Activated naive CD4-positive, alpha-beta T cell treated with Interleukin-2 at 50 U/mL for 16 hours (primary cell): ENCODE measurements around the gene CDK11A.
"Not testable (repeated sequence)": the region's sequence is repeated elsewhere in the genome, so short reads cannot be mapped to it uniquely, and the experiment has no call there.

ENCODE experiments used
- DNase-seq: peaks from one replicate; pipeline ENCODE4 v3.0.0-alpha.2; 2020

Gene CDK11A

DNA sequence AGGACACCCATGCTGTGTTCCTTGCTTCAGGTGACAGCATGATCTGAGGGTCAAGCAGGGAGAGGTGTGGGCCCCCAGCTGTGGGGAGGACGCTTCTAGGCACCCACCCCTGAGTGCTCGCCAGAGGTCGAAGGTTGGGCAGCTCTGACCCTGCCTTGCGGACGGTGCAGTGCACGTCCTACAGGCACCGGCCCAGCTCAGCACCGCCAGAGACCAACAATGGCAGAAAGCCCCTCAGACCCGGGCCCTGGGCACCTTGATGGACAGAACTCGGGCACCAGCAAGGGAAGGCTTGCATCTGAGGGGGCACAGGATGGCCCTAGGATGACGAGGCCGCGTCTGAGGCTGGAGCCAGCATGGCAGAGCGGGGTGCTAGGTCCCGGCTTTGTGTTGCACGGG lies 29.4 kb upstream of the CDK11A start:
- no peak for DNase-seq

DNA sequence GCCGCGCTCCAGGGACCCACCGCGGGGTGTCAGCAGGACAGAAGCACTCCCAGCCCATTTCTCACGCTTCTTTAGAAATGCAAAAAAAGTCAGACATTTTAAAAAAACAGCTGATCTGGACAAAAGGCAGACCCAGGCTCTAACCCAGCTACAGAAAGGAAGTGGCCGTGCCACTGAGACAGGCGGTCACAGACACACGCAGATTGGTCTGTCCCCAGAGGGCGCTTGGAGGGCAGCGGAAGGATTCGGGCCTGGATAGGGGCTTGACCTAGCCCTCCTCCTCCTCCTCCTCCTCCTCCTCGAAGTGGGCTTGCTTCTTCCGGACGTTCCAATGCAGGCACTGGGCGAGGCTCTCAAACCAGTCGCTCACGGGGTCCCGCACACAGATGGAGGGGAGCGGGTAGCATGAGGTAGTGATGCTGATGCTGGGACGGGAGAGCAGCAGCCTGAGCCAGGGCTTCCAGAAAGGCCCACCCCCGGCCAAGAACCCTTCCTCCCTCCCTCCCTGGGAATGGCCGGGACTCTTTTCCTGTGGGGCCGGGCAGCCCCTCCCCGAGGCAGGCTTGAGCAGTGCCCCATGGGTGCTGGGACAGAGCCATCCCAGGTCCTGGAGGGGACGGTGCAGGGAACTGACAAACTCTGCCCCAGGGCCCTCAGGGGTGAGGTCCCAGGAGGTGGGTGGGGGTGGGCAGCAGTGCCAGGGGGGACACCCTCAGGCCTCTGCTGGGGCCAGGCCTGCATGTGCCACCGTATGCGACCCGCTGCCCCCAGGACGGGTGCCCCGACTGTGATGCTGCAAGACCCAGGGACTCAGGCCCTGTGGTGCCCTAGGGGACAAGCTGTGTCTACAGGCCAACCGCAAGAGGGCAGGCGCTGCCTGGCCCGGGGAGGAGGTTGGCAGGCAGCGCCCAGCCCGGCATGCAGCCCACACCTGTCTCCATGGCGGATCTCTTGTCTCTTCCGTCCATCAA lies 28.8 kb upstream of the CDK11A start:
- DNase-seq: no peak

DNA sequence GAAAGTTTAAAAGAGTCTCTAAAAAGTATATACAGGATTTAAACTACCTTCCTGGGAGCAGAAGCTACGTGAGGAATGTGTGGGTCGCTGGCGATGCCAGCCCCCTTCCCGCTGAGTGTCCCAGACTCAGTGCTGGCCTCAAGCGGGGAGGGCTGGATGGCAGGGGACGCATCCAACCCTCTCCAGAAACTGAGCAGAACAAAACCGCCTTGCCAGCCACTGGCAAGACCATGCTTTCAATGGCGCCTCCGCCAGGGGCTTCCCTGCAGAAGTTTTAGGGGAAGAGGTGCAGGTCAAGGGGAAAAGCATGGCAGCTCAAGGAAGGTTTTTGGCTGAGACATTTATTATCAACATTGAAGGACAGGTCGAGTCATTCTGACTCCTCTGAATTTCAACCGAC lies 28.0 kb upstream of the CDK11A start:
- DNase-seq: no peak

DNA sequence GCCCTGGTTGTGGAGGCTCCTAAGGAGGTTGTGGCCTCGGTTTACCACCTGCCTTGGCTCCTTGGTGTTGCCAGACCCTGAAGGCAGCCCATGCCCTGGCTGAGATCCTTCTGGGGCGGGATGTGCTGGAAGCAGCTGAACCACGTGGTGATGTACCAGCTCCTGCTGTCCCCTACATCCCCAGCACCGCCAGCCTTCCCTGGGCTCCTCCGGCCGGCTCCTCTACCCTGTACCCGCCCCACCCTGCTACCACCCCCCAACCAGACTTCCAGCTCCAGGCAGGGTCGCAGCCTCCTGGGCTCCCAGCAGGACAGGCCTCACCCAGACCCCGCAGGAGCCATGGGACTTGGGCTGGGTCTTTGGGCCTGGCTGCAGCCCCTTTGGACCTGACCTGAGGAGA lies 25.8 kb upstream of the CDK11A start:
- DNase-seq: not testable (repeated sequence)

DNA sequence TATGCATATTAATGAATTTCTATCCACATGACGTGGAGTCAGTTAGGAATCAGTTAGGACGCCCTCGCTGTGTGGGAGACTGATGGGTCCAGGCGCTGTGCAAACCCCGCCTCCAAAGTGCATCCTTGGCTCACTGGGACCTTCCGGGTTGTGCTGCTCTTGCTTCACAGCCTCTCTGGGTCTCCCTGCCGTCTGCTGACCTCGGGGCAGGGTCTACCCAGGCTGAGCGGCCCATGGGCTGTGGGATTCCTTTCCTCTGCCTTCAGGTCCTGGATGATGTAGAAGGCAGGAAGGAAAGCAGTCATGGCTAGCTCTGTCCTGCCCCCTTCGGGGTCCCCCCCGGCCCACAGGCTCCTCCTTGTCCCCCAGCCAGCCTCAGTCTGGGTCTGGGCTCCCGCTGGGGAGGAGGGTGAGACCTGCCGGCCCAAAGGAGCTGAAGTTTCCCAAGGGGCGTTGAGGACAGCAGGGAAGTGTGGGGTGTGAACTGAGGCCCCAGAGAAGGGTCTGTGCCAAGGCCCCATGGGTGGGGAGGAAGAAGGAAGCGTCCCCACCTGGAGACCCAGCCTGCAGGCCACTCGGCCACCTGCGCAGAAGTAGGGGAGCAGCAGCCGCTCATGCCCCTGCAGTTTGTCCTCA lies 24.6 kb upstream of the CDK11A start:
- DNase-seq: no peak

DNA sequence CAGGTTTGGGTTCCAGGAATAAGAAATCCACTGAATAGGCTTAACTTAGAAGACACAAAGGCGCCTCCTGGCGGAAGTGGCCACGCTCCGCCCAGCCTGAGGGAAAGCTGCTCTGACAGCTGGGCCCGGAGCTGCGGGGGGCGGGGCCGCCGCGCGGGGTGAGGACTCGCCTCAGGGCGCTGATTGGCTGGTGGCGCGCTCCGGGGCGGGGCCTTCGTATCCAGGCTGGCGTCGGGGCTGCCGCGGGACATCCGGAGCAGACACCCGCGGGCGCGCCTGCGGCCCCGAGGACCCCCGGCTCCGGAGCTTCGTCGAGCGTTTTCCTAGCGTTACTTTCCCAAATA lies 22.4 kb upstream of the CDK11A start:
- not testable (repeated sequence) for DNase-seq

DNA sequence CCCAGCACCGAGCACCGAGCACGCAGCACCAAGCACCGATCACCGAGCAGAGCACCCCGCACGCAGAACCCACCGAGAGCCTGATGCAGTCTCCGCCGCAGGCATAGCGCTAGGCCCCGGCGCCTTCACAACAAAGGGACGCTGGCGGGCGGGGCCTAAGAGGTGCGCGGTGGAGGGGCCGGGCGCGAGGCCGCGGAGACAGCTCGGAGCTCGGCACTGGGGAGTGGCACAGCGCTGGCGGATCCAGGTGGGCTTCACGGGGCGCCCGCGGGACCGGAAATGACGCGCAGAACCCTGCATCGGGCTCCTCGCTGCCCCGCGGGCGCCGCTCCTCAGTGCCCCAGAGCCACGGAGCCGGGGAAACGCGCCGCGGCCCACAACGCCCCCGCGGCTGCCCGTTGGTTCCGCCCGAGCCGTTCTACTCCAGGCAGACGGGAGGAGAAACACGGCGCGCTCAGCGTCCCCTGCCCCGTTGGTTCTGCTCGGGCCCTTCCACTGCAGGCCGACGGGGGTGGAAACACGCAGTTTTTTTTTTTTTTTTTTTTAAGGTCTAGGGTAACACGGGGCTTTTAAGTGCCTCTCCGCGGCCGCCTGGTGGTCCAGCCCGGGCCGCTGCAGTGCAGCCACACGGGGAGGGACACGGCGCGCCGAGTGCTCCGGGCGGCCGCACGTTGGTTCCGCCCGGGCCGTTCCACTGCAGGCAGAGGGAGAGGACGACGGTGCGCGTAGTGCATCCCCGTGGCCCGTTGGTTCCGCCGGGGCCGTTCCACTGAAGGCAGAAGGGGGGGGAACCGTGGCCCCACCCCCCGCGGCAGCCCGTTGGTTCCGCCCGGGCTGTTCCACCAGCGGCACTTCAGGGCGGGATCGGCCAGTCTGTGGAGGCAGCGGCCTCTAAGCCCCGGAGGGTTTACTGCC lies 21.8 kb upstream of the CDK11A start:
- DNase-seq: peak; percentile 97

DNA sequence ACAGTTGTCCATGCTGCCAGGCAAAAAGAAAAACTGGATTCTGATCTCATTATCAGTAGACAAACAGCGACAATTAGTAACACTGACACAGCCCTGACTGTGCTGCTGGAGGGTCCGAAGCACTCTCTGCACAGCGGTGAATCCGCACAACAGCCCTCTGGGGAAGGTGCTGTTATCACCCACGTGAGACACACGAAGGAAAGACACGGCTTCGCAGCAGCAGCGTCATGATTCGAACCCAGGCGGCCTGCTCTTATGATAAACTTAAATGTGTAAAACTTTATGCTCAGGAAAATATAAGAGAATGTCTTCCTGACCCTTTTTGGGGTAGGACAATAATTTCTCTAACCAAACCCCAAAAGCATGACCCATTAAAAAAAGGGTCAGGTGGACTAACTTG lies 18.4 kb upstream of the CDK11A start:
- not testable (repeated sequence) for DNase-seq

DNA sequence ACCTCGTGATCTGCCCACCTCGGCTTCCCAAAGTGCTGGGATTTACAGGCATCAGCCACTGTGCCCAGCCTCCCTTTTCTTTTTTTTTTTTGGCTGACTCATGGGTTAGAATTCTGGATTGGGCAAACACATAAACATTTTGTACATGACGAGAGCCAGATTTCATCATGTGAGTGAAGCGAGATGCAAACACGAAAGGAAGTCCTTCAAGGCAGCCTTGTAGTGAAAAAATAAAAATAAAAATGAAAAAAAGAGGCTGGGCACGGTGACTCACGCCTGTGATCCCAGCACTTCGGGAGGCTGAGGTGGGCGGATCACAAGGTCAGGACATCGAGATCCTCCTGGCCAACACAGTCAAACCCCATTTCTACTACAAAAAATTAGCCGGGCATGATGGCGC lies 16.9 kb upstream of the CDK11A start:
- DNase-seq: not testable (repeated sequence)

DNA sequence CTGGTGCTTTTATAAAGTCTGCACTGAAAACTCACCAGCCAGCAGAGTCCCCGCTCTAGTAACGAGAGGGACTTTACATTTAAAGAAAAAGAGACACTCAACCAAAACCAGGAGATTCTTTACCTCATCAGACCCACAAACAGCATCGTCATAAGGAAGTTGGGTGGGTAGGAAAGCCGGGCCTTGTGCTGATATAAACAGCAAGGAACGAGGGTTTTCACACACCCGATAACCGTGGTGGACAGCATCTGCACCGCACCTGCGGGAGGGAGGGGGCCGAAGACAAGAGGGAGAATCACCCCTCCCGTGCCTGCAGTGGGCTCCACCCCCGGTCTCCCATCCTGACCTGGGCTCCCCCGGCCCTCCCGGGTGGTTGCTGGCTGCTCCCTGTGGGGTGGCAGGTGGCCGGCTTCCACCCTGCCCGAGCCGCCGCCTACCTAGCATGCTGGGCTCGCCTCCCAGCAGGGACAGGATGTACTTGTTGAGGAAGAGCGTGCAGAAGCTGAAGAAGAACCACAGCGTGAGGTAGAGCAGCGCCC lies 14.7 kb upstream of the CDK11A start:
- DNase-seq: not testable (repeated sequence)

DNA sequence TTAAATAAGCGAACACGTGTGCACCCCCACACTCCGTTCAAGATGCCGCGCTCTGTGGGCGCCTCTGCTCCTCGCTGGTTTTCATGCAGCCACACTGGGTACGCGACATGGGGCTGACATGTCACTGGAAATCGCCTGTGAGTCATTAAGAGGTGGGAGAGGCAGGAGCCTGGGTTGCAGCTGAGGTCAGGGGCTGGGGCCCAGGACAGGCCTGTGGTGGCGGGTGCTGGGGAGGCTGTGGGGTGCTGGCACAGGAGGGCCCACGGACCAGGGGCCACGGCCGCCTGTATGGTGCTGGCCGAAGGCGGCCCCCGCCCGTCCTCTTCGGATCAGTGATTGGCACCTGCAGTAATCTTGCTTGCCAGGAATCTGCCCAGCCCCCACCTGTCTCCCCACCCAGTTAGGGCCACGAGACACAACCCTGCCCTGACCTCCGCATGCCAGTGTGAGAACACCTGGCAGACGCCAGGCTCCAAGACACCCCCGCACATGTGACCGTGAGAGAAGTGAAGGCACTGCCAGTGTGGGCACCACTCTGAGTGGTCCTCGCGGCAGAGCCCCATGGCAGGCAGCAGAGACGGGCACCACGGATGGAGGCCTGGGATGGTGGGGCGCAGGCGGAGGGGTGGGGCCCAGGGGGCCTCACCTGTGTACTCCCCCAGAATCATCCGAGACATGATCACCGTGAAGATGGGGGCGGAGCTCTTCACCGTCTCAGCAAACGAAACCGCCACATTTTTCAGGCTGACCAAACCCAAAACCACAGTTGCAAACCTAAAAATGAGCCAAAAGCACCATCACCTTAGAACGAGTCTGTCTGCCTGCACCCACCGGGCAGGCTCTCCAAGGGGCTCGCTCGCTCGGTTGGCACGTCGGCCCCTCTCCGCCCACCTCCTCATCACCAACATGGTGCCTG lies 13.8 kb upstream of the CDK11A start:
- not testable (repeated sequence) for DNase-seq

DNA sequence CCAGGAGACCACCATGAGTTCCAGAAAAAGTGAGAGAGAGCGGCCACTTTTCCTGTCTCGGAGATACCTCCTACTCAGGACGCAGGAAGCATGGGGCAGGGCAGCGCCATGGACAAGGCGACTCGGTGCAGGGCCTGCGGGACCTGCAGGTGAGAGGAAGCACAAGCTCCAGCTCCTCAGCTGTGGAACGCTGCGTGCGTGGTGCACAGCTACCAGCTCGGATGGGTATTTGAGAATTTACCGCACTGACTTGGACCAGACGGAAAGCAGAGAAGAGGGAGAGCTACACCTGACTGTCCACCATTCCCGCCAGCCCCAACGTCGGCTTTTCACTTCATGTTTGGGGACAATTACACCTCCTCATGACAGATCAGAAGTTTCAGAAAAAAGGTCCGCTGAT lies 8.2 kb upstream of the CDK11A start:
- DNase-seq: no peak

DNA sequence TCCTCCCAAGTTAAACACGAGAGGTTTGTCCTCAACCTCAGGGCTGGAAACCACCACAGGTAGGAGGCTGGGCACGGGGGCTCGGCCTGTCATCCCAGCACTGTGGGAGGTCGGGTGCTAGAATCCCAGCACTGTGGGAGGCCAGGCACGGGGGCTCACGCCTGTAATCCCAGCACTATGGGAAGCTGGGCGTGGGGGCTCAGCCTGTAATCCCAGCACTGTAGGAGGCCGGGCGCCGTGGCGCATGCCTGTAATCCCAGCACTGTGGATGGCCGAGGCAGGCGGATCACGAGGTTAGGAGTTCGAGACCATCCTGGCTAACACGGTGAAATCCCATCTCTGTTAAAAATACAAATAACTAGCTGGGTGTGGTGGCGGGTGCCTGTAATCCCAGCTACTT lies 6.7 kb upstream of the CDK11A start:
- DNase-seq: no peak

DNA sequence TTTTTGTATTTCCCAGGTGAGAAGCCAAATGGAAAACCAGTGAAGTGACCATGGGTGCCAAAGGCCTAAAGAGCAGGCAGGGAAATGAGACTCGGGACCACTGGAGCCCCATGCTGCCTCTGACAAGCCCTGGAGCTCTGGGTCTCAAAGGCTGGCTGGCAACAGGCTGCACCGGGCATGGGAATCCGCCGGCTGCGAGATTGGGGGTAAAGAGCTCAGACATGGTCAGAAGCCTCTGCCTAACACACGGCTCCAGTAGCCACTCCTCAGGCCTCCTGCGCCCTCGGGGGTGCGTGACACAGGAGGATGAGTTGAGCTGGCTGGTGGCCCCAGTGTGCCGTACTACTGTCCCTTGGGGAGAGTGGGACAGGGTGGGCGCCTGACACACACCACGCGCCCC lies 6.1 kb upstream of the CDK11A start:
- DNase-seq: not testable (repeated sequence)

DNA sequence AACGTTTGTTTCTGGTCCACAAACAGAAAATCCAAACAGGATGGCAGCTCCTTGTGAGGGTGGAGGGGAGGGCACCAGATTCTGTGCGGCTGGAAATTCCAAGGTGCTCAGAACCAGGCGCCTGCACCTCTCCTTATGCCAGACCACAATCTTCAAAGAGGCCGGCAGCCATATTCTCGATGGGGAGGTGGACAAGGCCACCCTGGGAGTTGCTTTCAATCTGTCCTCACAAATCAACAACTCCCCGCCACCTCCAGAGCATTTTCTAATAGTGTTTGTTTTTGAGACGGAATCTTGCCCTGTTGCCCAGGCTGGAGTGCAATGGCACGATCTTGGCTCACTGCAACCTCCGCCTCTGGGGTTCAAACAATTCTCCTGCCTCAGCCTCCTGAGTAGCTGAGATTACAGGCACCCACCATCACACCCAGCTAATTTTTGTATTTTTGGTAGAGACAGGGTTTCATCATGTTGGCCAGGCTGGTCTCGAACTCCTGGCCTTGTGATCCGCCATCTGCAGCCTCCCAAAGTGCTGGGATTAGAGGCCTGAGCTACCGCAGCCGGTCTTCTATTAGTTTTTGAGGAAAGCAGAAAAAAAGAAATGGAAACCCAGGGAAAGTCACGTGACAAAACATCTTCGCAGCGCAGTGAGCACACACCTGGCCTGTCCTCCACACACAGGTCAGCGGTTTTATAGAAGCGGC lies 5.1 kb upstream of the CDK11A start:
- DNase-seq: not testable (repeated sequence)

DNA sequence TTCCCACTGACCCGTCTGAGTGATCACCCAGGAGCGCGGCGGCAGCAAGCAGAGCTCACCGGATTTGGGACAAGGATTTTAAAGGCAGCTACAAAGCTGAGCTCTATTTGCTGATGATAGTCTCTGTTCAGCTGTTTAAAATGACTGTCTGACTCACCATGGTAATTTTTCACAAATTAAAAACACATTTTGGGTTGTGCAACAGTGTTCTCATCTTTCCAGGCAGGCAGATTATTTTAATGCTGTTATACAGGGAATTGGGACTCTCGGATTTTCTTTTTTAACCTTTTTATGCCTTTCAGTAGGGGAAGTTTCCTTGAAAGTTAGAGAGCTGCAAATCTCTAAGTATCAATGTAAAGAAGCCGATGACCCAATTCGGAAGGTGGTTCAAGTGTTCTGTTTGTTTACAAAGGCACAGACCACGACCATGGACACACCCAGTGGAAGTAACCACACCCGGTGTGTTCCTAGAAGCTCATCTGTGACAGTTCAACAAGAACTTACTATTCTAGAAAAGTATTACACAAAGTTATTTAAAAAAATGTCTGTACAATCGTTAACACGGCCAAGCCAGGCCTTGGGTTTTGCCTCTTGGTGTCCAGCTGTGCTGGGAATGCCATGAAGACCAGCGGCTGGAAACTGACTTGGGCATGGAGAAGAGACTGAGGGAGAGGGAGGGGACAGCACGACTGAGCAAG lies 4.3 kb upstream of the CDK11A start:
- DNase-seq: peak; percentile 24

DNA sequence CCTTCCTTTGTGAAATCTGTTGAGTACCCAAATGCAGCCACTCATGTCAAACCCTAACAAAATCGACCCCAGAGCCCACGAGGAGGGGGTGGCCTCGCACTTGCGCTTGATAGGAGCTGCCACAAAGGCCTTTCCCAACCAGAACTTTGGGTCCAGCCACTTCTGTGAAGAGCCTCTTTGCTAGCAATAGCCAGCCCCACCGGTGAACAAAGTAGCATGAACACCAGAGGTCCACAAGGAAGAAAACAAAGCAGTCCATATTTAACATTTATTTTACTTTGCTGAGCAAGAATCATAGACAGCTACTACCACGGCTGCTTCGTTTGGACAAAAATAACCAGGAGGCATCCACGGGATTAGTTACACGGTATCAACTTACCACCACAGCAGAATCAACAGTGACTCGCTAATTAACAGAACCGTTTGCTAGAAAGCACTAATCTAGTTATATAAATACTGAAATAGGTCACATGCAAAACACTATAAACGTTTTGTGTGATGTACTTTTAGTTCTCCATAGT lies 3.0 kb upstream of the CDK11A start:
- DNase-seq: not testable (repeated sequence)

DNA sequence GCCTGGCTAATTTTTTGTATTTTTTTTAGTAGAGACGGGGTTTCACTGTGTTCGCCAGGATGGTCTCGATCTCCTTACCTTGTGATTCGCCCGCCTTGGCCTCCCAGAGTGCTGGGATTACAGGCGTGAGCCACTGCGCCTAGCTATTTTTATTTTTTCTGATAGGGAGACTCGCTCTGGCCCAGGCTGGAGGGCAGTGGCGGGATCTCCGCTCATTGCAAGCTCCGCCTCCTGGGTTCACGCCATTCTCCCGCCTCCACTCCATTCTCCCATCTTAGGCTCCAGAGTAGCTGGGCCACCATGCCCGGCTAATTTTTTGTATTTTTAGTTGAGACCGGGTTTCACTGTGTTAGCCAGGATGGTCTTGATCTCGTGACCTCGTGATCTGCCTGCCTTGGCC lies 1.9 kb upstream of the CDK11A start:
- DNase-seq: not testable (repeated sequence)

DNA sequence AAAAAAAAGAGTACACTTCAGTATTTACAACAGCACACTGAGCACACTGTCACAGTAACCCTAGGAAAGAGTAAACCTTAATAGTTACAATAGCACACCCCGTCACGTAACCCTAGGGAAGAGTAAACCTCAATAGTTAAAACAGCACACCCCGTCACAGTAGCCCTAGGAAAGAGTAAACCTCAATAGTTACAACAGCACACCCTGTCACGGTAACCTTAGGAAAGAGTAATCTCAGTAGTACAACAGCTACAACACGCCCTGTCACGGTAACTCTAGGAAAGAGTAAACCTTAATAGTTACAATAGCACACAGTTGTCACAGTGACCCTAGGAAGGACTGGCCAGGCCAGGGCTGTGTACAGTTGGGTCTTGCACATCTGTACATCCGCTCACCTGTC lies 3.0 kb downstream of the CDK11A start:
- no peak for DNase-seq
